Vagina (tissue), 2 donors: ENCODE measurements around the gene FSTL4.

ENCODE experiments used
- CTCF ChIP-seq, 3 experiments: fragments of 450-650 bp in 2 of 3; fragments of 200-600 bp in 1 of 3; sonication (generic) in 1 of 3; IDR thresholded peaks; one replicate each; pipeline ENCODE4 v1.5.1; 2017 to 2019; ENCODE audit warnings: antibody characterized with exemption in 3 of 3, mild to moderate bottlenecking in 2 of 3, moderate library complexity in 2 of 3
- POLR2A ChIP-seq, 2 donors: fragments of 450-650 bp; IDR thresholded peaks; one replicate each; pipeline ENCODE4 v1.6.1; 2017; ENCODE audit warnings: antibody characterized with exemption in 2 of 2, mild to moderate bottlenecking in 2 of 2, moderate library complexity in 2 of 2

- TF ChIP-seq CTCF (IDR thresholded peaks at IDR 0.05) (no peak), POLR2A (IDR thresholded peaks at IDR 0.05) (no peak)
These were observed 309.0 kb downstream of the FSTL4 start for GRCh38 chr5:133303298-133303697.
